DOHH2 (cell line): ENCODE measurements around the gene SYNE1.

Experiments used
- CTCF ChIP-seq: fragments of 200-600 bp; sonication (generic); IDR thresholded peaks from one replicate; pipeline ENCODE4 v1.5.1; 2014; ENCODE audit warnings: antibody characterized with exemption, mild to moderate bottlenecking, low read depth, low read length; ENCODE audit not compliant: poor library complexity, severe bottlenecking
- EZH2phosphoT487 ChIP-seq: fragments of 200-600 bp; sonication (generic); IDR thresholded peaks from 2 replicates; pipeline ENCODE4 v1.6.1; 2017; ENCODE audit warnings: borderline replicate concordance, mild to moderate bottlenecking, antibody characterized with exemption, low read length, moderate library complexity, mixed read lengths

GRCh38 chr6:152241013-152241766 lies 396.0 kb downstream of the SYNE1 start:
- TF ChIP-seq CTCF (no peak), EZH2phosphoT487 (no peak)
